ENCODE results near the gene PARP15.

DNA sequence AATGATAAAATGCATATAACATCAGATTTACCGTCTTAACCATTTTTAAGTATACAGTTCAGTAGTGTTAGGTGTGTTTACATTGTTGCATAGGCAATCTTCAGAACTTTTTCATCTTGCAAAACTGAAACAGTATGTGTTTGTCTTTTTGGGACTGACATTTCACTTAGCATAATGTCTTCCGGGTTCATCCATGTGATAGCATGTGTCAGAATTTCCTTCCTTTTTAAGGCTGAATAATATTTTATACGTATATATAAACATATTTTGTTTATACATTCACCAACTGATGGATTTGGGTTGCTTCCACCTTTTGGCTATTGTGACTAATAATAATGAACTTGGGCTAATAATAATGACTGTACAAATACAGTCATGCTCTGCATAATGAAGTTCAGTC, 3.0 kb downstream of the PARP15 start:
- TF ChIP-seq, protein P1, sequence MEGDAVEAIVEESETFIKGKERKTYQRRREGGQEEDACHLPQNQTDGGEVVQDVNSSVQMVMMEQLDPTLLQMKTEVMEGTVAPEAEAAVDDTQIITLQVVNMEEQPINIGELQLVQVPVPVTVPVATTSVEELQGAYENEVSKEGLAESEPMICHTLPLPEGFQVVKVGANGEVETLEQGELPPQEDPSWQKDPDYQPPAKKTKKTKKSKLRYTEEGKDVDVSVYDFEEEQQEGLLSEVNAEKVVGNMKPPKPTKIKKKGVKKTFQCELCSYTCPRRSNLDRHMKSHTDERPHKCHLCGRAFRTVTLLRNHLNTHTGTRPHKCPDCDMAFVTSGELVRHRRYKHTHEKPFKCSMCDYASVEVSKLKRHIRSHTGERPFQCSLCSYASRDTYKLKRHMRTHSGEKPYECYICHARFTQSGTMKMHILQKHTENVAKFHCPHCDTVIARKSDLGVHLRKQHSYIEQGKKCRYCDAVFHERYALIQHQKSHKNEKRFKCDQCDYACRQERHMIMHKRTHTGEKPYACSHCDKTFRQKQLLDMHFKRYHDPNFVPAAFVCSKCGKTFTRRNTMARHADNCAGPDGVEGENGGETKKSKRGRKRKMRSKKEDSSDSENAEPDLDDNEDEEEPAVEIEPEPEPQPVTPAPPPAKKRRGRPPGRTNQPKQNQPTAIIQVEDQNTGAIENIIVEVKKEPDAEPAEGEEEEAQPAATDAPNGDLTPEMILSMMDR (IDR thresholded peaks at IDR 0.05) = no peak
- TF ChIP-seq, protein P2, sequence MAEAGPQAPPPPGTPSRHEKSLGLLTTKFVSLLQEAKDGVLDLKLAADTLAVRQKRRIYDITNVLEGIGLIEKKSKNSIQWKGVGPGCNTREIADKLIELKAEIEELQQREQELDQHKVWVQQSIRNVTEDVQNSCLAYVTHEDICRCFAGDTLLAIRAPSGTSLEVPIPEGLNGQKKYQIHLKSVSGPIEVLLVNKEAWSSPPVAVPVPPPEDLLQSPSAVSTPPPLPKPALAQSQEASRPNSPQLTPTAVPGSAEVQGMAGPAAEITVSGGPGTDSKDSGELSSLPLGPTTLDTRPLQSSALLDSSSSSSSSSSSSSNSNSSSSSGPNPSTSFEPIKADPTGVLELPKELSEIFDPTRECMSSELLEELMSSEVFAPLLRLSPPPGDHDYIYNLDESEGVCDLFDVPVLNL (CRISPR knock-in tag; IDR thresholded peaks at IDR 0.05; ENCODE audit: borderline replicate concordance, low read depth) = no peak
- TF ChIP-seq, protein P3, sequence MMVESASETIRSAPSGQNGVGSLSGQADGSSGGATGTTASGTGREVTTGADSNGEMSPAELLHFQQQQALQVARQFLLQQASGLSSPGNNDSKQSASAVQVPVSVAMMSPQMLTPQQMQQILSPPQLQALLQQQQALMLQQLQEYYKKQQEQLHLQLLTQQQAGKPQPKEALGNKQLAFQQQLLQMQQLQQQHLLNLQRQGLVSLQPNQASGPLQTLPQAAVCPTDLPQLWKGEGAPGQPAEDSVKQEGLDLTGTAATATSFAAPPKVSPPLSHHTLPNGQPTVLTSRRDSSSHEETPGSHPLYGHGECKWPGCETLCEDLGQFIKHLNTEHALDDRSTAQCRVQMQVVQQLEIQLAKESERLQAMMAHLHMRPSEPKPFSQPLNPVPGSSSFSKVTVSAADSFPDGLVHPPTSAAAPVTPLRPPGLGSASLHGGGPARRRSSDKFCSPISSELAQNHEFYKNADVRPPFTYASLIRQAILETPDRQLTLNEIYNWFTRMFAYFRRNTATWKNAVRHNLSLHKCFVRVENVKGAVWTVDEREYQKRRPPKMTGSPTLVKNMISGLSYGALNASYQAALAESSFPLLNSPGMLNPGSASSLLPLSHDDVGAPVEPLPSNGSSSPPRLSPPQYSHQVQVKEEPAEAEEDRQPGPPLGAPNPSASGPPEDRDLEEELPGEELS (CRISPR knock-in tag; IDR thresholded peaks at IDR 0.05) = no peak
- TF ChIP-seq JUN (CRISPR knock-in tag; IDR thresholded peaks at IDR 0.05) (no peak), CREB1 (CRISPR knock-in tag; IDR thresholded peaks at IDR 0.05) (no peak)

Data from WTC11 (cell line).